ENCODE measurements around the gene GALNT14. TPM values are rescaled to one million over a fixed set of nuclear protein-coding genes. Genes with fewer than 3 reads are reported as not detected.

GALNT14 gene
- total RNA-seq, 1 donor = not detected

DNA sequence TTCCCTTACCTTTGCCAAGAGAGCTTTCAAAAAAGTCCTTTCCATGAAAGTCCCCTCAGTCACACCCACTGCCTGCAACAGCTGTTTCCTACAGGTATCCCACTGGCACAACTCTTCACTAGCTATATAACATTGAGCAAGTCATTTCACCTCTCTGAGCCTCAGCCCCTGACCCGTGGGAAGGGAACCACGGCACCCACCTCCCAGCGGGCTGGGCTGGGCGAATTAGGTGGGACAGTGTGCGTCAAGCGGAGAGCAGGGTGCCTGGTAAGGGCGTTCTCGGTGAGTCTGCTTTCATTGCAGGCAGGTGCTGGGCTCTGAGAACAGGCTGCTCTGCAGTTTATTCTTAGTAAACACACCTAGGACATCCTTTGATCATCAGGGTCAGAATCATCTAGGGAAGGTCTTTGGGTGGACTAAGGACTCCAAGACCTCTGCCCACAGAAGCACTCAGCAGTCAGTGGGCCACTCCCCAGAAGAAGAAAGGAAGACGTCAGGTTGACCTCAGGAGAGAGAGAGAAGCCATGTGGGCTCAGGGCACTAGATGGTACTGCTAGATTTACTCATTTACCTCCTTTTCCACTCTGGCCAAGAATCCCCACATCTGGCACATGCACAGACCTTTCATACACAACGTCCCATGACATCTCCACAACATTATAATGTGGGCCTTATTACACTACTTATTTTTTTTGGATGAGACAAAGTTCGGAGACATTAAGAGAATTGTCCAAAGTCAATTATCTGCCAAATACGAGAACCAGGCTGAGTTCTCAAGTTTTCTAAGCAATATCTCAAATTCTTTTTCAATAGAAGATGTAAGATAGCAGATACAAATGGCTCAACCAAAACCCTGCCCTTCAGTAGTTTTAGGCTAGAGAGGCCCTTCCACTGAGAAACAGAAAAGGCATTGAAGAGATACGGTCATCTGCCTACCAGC lies 79.9 kb downstream of the GALNT14 start:
- no peak overlapping the region for H2AFZ ChIP-seq (ENCODE audit: low read length)
- no peaks in the 10 kb centered on the region for H3K9me3 ChIP-seq (ENCODE audit: low read depth, low read length)
- no peaks in the 10 kb centered on the region for H3K36me3 ChIP-seq (ENCODE audit: insufficient read depth, low read length)
- no peaks in the 10 kb centered on the region for H3K79me2 ChIP-seq (ENCODE audit: insufficient read depth, low read length)
- no peaks in the 10 kb centered on the region for H3K27me3 ChIP-seq (ENCODE audit: insufficient read depth, low read length)
- no peak overlapping the region for H3K4me3 ChIP-seq (ENCODE audit: insufficient read depth, low read length)
- TF ChIP-seq, protein P1, sequence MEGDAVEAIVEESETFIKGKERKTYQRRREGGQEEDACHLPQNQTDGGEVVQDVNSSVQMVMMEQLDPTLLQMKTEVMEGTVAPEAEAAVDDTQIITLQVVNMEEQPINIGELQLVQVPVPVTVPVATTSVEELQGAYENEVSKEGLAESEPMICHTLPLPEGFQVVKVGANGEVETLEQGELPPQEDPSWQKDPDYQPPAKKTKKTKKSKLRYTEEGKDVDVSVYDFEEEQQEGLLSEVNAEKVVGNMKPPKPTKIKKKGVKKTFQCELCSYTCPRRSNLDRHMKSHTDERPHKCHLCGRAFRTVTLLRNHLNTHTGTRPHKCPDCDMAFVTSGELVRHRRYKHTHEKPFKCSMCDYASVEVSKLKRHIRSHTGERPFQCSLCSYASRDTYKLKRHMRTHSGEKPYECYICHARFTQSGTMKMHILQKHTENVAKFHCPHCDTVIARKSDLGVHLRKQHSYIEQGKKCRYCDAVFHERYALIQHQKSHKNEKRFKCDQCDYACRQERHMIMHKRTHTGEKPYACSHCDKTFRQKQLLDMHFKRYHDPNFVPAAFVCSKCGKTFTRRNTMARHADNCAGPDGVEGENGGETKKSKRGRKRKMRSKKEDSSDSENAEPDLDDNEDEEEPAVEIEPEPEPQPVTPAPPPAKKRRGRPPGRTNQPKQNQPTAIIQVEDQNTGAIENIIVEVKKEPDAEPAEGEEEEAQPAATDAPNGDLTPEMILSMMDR (IDR thresholded peaks at IDR 0.05; ENCODE audit: extremely low read depth, low read depth, low read length) = no peak
- no peak overlapping the region for H3K27ac ChIP-seq (ENCODE audit: low read depth, low read length)
- H3K4me2 ChIP-seq (ENCODE audit: insufficient read depth, low read length) = no peak overlapping the region
- DNase-seq (ENCODE audit: insufficient read length, low spot score, missing footprints) = no peak
- H4K20me1 ChIP-seq (ENCODE audit: insufficient read depth, low read length) = no peaks in the 10 kb centered on the region
- no peaks in the 10 kb centered on the region for H3K4me1 ChIP-seq (ENCODE audit: insufficient read depth, low read length)

DNA sequence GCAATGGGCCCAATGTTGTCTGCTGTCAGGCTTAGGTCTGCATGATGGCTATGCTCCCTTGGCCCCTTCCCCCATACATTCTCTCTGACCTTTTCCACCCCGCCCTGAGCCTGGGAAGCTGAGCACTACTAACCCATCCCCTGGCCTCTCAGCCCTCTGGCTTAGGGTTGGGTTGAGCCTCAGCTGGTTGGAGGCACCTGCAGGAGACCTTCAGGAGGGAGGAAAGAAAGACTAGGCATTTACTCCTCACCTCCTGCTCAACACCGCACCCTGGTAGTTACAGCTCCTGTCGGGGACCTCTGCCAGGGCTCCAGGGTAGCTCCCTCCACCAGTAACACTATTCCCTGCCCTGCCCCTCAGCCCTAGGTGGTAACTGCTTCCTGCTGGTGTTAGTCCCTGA lies 80.5 kb downstream of the GALNT14 start:
- Histone ChIP-seq H3K4me2 (ENCODE audit: insufficient read depth, low read length) (no peak overlapping the region), H3K27ac (ENCODE audit: low read depth, low read length) (no peak overlapping the region), H3K36me3 (ENCODE audit: insufficient read depth, low read length) (no peaks in the 10 kb centered on the region), H3K27me3 (ENCODE audit: insufficient read depth, low read length) (no peaks in the 10 kb centered on the region), H3K4me3 (ENCODE audit: insufficient read depth, low read length) (no peak overlapping the region), H3K4me1 (ENCODE audit: insufficient read depth, low read length) (no peaks in the 10 kb centered on the region), H2AFZ (ENCODE audit: low read length) (no peak overlapping the region), H3K9me3 (ENCODE audit: low read depth, low read length) (no peaks in the 10 kb centered on the region), H3K79me2 (ENCODE audit: insufficient read depth, low read length) (no peaks in the 10 kb centered on the region), H4K20me1 (ENCODE audit: insufficient read depth, low read length) (no peaks in the 10 kb centered on the region)
- DNase-seq (ENCODE audit: insufficient read length, low spot score, missing footprints) = no peak
- TF ChIP-seq, protein P1 (IDR thresholded peaks at IDR 0.05; ENCODE audit: extremely low read depth, low read depth, low read length) = no peak

- H2AFZ ChIP-seq (ENCODE audit: low read length) = no peak overlapping the region
- H3K4me3 ChIP-seq (ENCODE audit: insufficient read depth, low read length) = no peak overlapping the region
- no peak for DNase-seq (ENCODE audit: insufficient read length, low spot score, missing footprints)
- H3K27ac ChIP-seq (ENCODE audit: low read depth, low read length) = no peak overlapping the region
- H3K79me2 ChIP-seq (ENCODE audit: insufficient read depth, low read length) = no peaks in the 10 kb centered on the region
- no peaks in the 10 kb centered on the region for H3K36me3 ChIP-seq (ENCODE audit: insufficient read depth, low read length)
- H3K27me3 ChIP-seq (ENCODE audit: insufficient read depth, low read length) = no peaks in the 10 kb centered on the region
- TF ChIP-seq, protein P1 (IDR thresholded peaks at IDR 0.05; ENCODE audit: extremely low read depth, low read depth, low read length) = no peak
- no peaks in the 10 kb centered on the region for H3K4me1 ChIP-seq (ENCODE audit: insufficient read depth, low read length)
- no peaks in the 10 kb centered on the region for H4K20me1 ChIP-seq (ENCODE audit: insufficient read depth, low read length)
- no peak overlapping the region for H3K4me2 ChIP-seq (ENCODE audit: insufficient read depth, low read length)
- no peaks in the 10 kb centered on the region for H3K9me3 ChIP-seq (ENCODE audit: low read depth, low read length)
Observed at GRCh38 chr2:31055938-31056337, 82.3 kb downstream of the GALNT14 start.

DNA sequence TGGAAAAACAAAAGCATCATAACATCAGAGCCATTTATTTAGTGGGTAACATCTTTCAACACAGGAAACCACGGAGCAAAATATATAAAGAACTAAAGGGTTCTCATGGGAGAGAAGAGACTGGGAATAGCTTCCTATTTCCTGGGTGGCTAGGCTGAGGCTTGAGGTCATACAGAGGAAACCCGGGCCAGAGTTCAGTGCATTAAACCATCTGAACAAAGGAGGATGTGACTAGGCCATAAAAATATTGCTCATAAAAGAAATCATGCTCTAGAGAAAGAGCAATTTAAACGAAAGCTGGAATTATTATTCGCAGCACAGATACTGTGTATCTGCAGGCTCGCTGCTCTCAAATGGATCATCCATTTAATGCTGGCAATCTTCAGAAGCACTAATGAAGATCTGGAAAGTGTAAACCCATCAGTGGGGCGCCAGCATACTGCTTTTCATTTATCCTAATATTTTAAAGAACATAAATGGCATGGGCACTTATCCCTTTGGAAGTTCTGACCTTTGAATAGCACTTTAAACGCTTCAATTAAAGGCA lies 83.3 kb downstream of the GALNT14 start:
- TF ChIP-seq, protein P1 (IDR thresholded peaks at IDR 0.05; ENCODE audit: extremely low read depth, low read depth, low read length) = no peak
- H3K36me3 ChIP-seq (ENCODE audit: insufficient read depth, low read length) = no peaks in the 10 kb centered on the region
- no peak overlapping the region for H3K27ac ChIP-seq (ENCODE audit: low read depth, low read length)
- no peak overlapping the region for H3K4me2 ChIP-seq (ENCODE audit: insufficient read depth, low read length)
- no peak for DNase-seq (ENCODE audit: insufficient read length, low spot score, missing footprints)
- H2AFZ ChIP-seq (ENCODE audit: low read length) = no peak overlapping the region
- no peak overlapping the region for H3K4me3 ChIP-seq (ENCODE audit: insufficient read depth, low read length)
- no peaks in the 10 kb centered on the region for H3K27me3 ChIP-seq (ENCODE audit: insufficient read depth, low read length)
- no peaks in the 10 kb centered on the region for H3K9me3 ChIP-seq (ENCODE audit: low read depth, low read length)
- no peaks in the 10 kb centered on the region for H3K79me2 ChIP-seq (ENCODE audit: insufficient read depth, low read length)
- H4K20me1 ChIP-seq (ENCODE audit: insufficient read depth, low read length) = no peaks in the 10 kb centered on the region
- H3K4me1 ChIP-seq (ENCODE audit: insufficient read depth, low read length) = no peaks in the 10 kb centered on the region

Measured in osteoblast (primary cell).